ENCODE measurements around the gene NRCAM. TPM values are rescaled to one million over a fixed set of nuclear protein-coding genes. Genes with fewer than 3 reads are reported as not detected.

NRCAM gene
- total and polyA plus RNA-seq, 2 of the 13 experiments (the other 11 are each of a cell fraction or from before 2014, with no cell fraction given) = 0.31 to 0.33 TPM

DNA sequence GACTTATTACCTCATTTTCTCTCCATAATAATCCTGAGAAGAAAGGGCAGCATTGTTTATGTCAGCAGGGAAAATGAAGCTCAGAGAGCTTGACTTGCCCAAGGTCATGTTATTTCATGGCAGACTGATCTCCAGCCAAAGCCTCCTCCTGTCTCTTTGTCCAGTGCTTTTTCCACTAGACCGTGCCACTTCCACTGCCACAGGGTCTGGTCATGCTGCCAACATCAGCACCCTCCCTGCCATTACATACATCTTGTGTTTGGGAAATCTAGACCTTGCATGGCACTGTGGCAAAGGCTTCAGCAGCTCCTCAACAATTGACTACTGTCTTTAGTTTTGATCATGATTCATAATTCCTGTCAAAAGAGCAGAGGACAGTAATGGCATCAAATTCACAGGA lies 25.1 kb downstream of the NRCAM start:
- ATAC-seq (no peak), FAIRE-seq (no peak), DNase-seq (ENCODE audit: low spot score) (no peak)
- ChIA-PET POLR2A (no interaction called here), CTCF (ENCODE audit: low intra/inter-chr PET ratio, low total read pairs) (no interaction called here)
- H4K20me1 ChIP-seq (ENCODE audit: insufficient read depth, low read length) = no peaks in the 10 kb centered on the region
- no peak overlapping the region for H3K27ac ChIP-seq (ENCODE audit: extremely low read length, insufficient read depth, low read length)
- no peak overlapping the region for H3K4me3 ChIP-seq (replicated peaks in 1 of 3; ENCODE audit: insufficient read depth in 1 of 3, low read depth in 2 of 3, low read length in 3 of 3)
- no peak for TF ChIP-seq HMG20B (CRISPR knock-in tag; conservative IDR thresholded peaks at IDR 0.05)
- TF ChIP-seq ZNF891 (CRISPR knock-in tag; IDR thresholded peaks at IDR 0.05) = no peak
- TF ChIP-seq CBX5 (CRISPR knock-in tag; IDR thresholded peaks at IDR 0.05; ENCODE audit: borderline replicate concordance) = no peak
- no peak for TF ChIP-seq LCORL (IDR thresholded peaks at IDR 0.05)
- no peak for TF ChIP-seq LCORL (CRISPR knock-in tag; IDR thresholded peaks at IDR 0.05)
- no peak for TF ChIP-seq ZNF513 (CRISPR knock-in tag; conservative IDR thresholded peaks at IDR 0.05)
- no peak for TF ChIP-seq TSC22D2 (CRISPR knock-in tag; IDR thresholded peaks at IDR 0.05; ENCODE audit: borderline replicate concordance)
- TF ChIP-seq NFYB (CRISPR knock-in tag; IDR thresholded peaks at IDR 0.05) = no peak
- TF ChIP-seq, protein P1, sequence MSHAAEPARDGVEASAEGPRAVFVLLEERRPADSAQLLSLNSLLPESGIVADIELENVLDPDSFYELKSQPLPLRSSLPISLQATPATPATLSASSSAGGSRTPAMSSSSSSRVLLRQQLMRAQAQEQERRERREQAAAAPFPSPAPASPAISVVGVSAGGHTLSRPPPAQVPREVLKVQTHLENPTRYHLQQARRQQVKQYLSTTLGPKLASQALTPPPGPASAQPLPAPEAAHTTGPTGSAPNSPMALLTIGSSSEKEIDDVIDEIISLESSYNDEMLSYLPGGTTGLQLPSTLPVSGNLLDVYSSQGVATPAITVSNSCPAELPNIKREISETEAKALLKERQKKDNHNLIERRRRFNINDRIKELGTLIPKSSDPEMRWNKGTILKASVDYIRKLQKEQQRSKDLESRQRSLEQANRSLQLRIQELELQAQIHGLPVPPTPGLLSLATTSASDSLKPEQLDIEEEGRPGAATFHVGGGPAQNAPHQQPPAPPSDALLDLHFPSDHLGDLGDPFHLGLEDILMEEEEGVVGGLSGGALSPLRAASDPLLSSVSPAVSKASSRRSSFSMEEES (CRISPR knock-in tag; IDR thresholded peaks at IDR 0.05) = no peak
- TF ChIP-seq SRSF1 (optimal IDR thresholded peaks at IDR 0.05; ENCODE audit: low read depth, low read length) = no peak
- no peak for TF ChIP-seq PAF1 (CRISPR knock-in tag; IDR thresholded peaks at IDR 0.05)
- no peak for TF ChIP-seq HCFC1 (IDR thresholded peaks at IDR 0.05; ENCODE audit: low read depth, low read length)
- TF ChIP-seq SMC3 (IDR thresholded peaks at IDR 0.05; ENCODE audit: low read length) = no peak
- no peak for TF ChIP-seq HHEX (CRISPR knock-in tag; IDR thresholded peaks at IDR 0.05)
- TF ChIP-seq EEA1 (CRISPR knock-in tag; IDR thresholded peaks at IDR 0.05; ENCODE audit: borderline replicate concordance) = no peak
- no peak for TF ChIP-seq FOXK2 (IDR thresholded peaks at IDR 0.05)
- no peak for TF ChIP-seq ZNF839 (CRISPR knock-in tag; IDR thresholded peaks at IDR 0.05; ENCODE audit: borderline replicate concordance)
- TF ChIP-seq ZNF883 (CRISPR knock-in tag; IDR thresholded peaks at IDR 0.05; ENCODE audit: not compliant biosample characterization) = no peak
- H2AFZ ChIP-seq (ENCODE audit: low read length) = no peak overlapping the region
- no TSS peak for BruUV-seq (replicated peaks)
- in situ Hi-C loops (cut with HindIII; ENCODE audit: extremely low pct_ligation_motif_present, low pct_unique_long_range_greater_than_20kb) (no loop called here), intact Hi-C loops (cut with micrococcal nuclease; ENCODE audit: unreplicated experiment) (no loop called here)
- no peak overlapping the region for H3K4me2 ChIP-seq (ENCODE audit: low read depth, low read length)
- H3K4me1 ChIP-seq (ENCODE audit: insufficient read depth, low read length) = no peaks in the 10 kb centered on the region
- H3K36me3 ChIP-seq (replicated peaks in 1 of 2; ENCODE audit: control insufficient read depth in 1 of 2, insufficient read depth in 2 of 2, low read length in 2 of 2) = no peaks in the 10 kb centered on the region
- no peaks in the 10 kb centered on the region for H3K27me3 ChIP-seq (ENCODE audit: control insufficient read depth in 1 of 2, insufficient read depth in 2 of 2, low read length in 2 of 2)
- H3K79me2 ChIP-seq (ENCODE audit: insufficient read depth, low read length) = no peaks in the 10 kb centered on the region
- no peaks in the 10 kb centered on the region for H3K9me3 ChIP-seq (ENCODE audit: low read length)
- H3K9ac ChIP-seq (ENCODE audit: insufficient read depth, low read depth, low read length) = no peak overlapping the region
- 53% methylated on average over 1 of the region's 1 CpG for WGBS (ENCODE audit: low lambda C conversion rate)

Data from HepG2 (cell line).